Breast epithelium (tissue), 3 donors: ENCODE results near the gene MCU.

ENCODE experiments used
- POLR2A ChIP-seq: fragments of 450-650 bp; IDR thresholded peaks from one replicate; pipeline ENCODE4 v1.6.1; 2016; ENCODE audit warnings: antibody characterized with exemption, mild to moderate bottlenecking, moderate library complexity
- POLR2AphosphoS5 ChIP-seq, 3 donors: sonication (generic); formaldehyde crosslinking; IDR thresholded peaks; one replicate each; pipeline ENCODE4 v1.6.1; 2017; ENCODE audit warnings: antibody characterized with exemption in 3 of 3

DNA sequence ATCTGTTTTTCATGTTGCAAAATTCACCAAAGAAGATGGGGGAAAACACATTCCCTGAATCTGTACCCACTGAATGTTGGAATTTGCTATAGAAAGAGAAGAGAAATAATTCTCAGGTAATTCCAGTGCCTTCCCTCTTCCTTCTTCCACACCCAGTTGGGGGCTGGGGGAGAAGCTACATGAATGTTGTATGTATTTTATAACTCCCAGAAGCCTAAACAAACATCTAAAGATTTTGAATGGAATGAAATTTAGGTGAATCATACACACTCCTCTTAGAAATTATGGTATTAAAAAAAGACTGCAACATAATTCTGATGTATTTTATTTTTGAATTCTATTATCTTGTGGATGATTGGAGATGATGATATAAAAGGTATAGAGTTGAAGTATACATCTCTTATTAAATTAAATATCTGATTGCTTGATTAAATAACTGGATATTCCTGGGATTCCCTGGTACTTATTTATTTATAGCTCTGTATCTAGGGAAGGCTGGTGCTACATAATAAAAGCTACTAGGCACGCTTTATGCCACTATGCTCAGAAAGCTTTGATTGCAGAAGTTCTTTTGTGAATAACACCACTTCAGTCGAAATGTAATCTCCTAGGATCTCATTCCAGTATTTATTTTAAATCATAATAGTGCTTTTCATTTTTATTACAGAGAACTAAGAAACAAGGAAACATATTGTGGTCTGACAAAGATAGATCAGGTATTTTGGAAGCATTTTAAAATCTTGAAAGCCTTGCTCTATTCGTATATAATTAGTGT lies 98.5 kb downstream of the MCU start:
- TF ChIP-seq POLR2AphosphoS5 (IDR thresholded peaks at IDR 0.05) (no peak), POLR2A (no peak)
